ENCODE data around the gene SERPINA4.

Gene SERPINA4

DNA sequence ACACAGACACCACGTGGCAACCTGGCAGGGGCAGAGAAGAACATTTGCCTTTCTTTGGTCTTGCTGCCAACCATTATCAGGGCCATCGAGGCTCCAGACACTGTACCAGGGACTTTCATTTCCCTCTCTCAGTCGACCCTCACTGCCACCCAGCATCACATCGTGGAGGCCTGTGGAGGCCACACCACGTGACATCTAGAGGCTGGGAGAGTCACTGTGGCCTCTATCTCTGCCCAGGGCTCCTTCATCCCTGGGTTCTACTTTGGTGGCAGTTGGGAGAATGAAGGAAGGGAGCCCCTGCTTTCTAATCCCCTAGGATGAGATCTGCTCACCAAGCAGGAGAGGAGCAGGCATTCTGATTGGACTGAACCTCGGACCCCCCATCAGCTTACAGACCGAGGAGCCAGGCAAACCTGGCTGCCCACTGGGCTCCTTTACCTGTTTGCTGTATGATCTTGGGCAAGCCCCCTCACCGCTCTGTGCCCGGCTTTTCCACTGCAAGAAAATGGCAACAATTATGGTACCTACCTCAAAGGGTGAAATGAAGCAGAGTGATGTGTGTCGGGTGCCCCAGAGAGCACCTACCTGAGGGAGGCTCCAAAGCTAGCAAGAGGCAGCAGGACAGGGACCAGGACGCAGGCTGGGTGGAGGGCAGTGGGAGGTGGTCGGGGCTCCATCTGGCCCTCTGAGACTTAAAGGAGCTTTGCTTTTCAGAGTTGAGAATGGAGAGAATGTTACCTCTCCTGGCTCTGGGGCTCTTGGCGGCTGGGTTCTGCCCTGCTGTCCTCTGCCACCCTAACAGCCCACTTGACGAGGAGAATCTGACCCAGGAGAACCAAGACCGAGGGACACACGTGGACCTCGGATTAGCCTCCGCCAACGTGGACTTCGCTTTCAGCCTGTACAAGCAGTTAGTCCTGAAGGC, 52.7 kb downstream of the SERPINA4 start:
- TF ChIP-seq POLR2AphosphoS5 (IDR thresholded peaks at IDR 0.05; ENCODE audit: low read depth, low read length): no peak
- TF ChIP-seq TAF1 (IDR thresholded peaks at IDR 0.05; ENCODE audit: borderline replicate concordance, low read depth, low read length): no peak
- no peak for TF ChIP-seq POLR2A (IDR thresholded peaks at IDR 0.05; ENCODE audit: low read depth, low read length)
- no peak for DNase-seq (ENCODE audit: insufficient read length)
- no peak for FAIRE-seq

DNA sequence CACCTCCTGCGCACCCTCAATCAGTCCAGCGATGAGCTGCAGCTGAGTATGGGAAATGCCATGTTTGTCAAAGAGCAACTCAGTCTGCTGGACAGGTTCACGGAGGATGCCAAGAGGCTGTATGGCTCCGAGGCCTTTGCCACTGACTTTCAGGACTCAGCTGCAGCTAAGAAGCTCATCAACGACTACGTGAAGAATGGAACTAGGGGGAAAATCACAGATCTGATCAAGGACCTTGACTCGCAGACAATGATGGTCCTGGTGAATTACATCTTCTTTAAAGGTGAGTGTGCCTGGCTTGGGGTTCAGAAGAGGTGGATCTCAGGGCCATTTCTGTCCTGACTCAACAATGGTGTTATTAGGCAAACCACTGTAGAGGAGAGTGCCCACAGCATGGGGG, 53.6 kb downstream of the SERPINA4 start:
- TF ChIP-seq POLR2AphosphoS5 (IDR thresholded peaks at IDR 0.05; ENCODE audit: low read depth, low read length) (no peak), TAF1 (IDR thresholded peaks at IDR 0.05; ENCODE audit: borderline replicate concordance, low read depth, low read length) (no peak), POLR2A (IDR thresholded peaks at IDR 0.05; ENCODE audit: low read depth, low read length) (no peak)
- no peak for DNase-seq (ENCODE audit: insufficient read length)
- no peak for FAIRE-seq

- DNase-seq (ENCODE audit: insufficient read length): no peak
- FAIRE-seq: no peak
- TF ChIP-seq POLR2A (IDR thresholded peaks at IDR 0.05; ENCODE audit: low read depth, low read length): no peak
- TF ChIP-seq POLR2AphosphoS5 (IDR thresholded peaks at IDR 0.05; ENCODE audit: low read depth, low read length): no peak
- no peak for TF ChIP-seq TAF1 (IDR thresholded peaks at IDR 0.05; ENCODE audit: borderline replicate concordance, low read depth, low read length)
Observed at GRCh38 chr14:94615254-94615653, 54.0 kb downstream of the SERPINA4 start.

- DNase-seq (ENCODE audit: insufficient read length) (no peak), FAIRE-seq (no peak)
- no peak for TF ChIP-seq POLR2AphosphoS5 (IDR thresholded peaks at IDR 0.05; ENCODE audit: low read depth, low read length)
- no peak for TF ChIP-seq TAF1 (IDR thresholded peaks at IDR 0.05; ENCODE audit: borderline replicate concordance, low read depth, low read length)
- no peak for TF ChIP-seq POLR2A (IDR thresholded peaks at IDR 0.05; ENCODE audit: low read depth, low read length)
Observed at GRCh38 chr14:94615823-94616570, 54.8 kb downstream of the SERPINA4 start.

GRCh38 chr14:94617366-94617941, 56.2 kb downstream of the SERPINA4 start:
- FAIRE-seq (no peak), DNase-seq (ENCODE audit: insufficient read length) (no peak)
- TF ChIP-seq POLR2A (IDR thresholded peaks at IDR 0.05; ENCODE audit: low read depth, low read length) (no peak), TAF1 (IDR thresholded peaks at IDR 0.05; ENCODE audit: borderline replicate concordance, low read depth, low read length) (no peak), POLR2AphosphoS5 (IDR thresholded peaks at IDR 0.05; ENCODE audit: low read depth, low read length) (no peak)

- TF ChIP-seq TAF1 (IDR thresholded peaks at IDR 0.05; ENCODE audit: borderline replicate concordance, low read depth, low read length) (no peak), POLR2AphosphoS5 (IDR thresholded peaks at IDR 0.05; ENCODE audit: low read depth, low read length) (no peak), POLR2A (IDR thresholded peaks at IDR 0.05; ENCODE audit: low read depth, low read length) (no peak)
- no peak for DNase-seq (ENCODE audit: insufficient read length)
- no peak for FAIRE-seq
Observed at GRCh38 chr14:94617988-94618822, 57.0 kb downstream of the SERPINA4 start.

DNA sequence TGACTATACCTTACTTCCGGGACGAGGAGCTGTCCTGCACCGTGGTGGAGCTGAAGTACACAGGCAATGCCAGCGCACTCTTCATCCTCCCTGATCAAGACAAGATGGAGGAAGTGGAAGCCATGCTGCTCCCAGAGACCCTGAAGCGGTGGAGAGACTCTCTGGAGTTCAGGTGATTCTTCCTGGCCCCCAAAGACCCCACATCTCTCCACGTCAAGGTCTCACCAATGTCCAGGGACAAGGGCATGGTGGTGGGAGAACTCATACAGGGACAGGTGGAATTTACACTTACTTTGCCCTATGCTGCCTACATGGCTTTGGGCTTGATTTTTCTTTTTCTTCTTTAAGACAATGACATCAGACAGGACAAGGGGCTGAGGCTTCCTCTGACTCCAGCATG, 58.1 kb downstream of the SERPINA4 start:
- no peak for DNase-seq (ENCODE audit: insufficient read length)
- FAIRE-seq: no peak
- no peak for TF ChIP-seq POLR2A (IDR thresholded peaks at IDR 0.05; ENCODE audit: low read depth, low read length)
- no peak for TF ChIP-seq POLR2AphosphoS5 (IDR thresholded peaks at IDR 0.05; ENCODE audit: low read depth, low read length)
- no peak for TF ChIP-seq TAF1 (IDR thresholded peaks at IDR 0.05; ENCODE audit: borderline replicate concordance, low read depth, low read length)

All from GM12892 (cell line).